GM23338 (cell line): ENCODE results near the gene SLC37A4.

Experiments
- CREB1 ChIP-seq: fragments of 250-450 bp; sonication (Bioruptor Pico); IDR thresholded peaks from 2 replicates; pipeline ENCODE4 v1.5.0; 2020; ENCODE audit warnings: low read depth, mild to moderate bottlenecking, moderate library complexity
- CTCF ChIP-seq, 2 experiments: fragments of 200-600 bp in 1 of 2; sonication (generic) in 1 of 2; conservative IDR thresholded peaks; 2 replicates each; pipeline versions ENCODE4 v1.5.1 to v1.6.1; 2016 to 2017; ENCODE audit warnings: antibody characterized with exemption in 2 of 2, low read depth in 2 of 2, mild to moderate bottlenecking in 2 of 2, moderate library complexity in 1 of 2
- EZH2 ChIP-seq: fragments of 200-600 bp; sonication (generic); IDR thresholded peaks from one replicate; pipeline ENCODE4 v1.8.0; 2017; ENCODE audit warnings: antibody characterized with exemption, mild to moderate bottlenecking, low read depth; ENCODE audit not compliant: unreplicated experiment
- EZH2phosphoT487 ChIP-seq: fragments of 200-600 bp; sonication (generic); IDR thresholded peaks from one replicate; pipeline ENCODE4 v1.8.1; 2018; ENCODE audit warnings: antibody characterized with exemption; ENCODE audit not compliant: unreplicated experiment
- JUNB ChIP-seq: IDR thresholded peaks from one replicate; pipeline ENCODE4 v1.6.1; 2016; ENCODE audit warnings: antibody characterized with exemption; ENCODE audit not compliant: unreplicated experiment
- POLR2AphosphoS5 ChIP-seq: IDR thresholded peaks from 2 replicates; pipeline ENCODE4 v1.6.1; 2016; ENCODE audit warnings: antibody characterized with exemption, low read depth
- REST ChIP-seq: IDR thresholded peaks from one replicate; pipeline ENCODE4 v1.6.1; 2018; ENCODE audit warnings: antibody characterized with exemption; ENCODE audit not compliant: unreplicated experiment

GRCh38 chr11:118998822-118999221 lies 31.9 kb downstream of the SLC37A4 start:
- TF ChIP-seq CTCF (conservative IDR thresholded peaks at IDR 0.05; ENCODE audit: low read depth in 2 of 2) (no peak), EZH2phosphoT487 (no peak), JUNB (no peak), CREB1 (CRISPR knock-in tag) (no peak), POLR2AphosphoS5 (no peak), EZH2 (no peak), REST (no peak)
